ENCODE data around the gene USP4.
"Not testable (repeated sequence)": the region's sequence is repeated elsewhere in the genome, so short reads cannot be mapped to it uniquely, and the experiment has no call there.

The USP4 gene

DNA sequence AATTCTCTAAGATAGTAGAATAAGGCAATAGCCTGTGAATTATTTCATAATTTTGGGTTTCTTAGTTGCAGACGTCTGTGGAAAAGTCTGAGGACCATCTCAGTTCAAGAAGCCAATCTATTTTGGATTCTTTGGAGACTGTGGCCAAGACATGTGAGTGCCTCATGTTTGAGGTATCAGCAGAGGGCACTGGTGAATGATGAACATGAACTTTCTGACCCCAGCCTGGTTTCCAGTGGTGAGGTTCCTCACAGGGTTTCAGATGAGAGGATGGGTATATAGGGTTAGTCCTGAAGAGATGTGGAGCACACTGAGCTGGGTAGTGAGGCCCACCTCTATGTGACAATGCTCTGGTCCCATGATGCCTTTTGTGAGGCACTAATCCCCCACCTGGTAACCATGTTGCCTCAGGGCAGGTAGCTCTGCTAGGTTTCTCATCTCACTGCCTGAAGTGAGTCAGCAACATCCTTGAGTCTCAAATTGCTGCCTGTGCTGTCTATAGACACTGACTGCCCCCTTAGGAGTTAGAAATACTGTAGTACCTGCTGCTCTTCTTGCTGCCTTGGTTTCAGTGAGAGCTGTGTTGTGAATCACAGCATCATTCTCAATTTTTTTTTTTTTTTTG lies 95.2 kb downstream of the USP4 start:
- no peak for DNase-seq

DNA sequence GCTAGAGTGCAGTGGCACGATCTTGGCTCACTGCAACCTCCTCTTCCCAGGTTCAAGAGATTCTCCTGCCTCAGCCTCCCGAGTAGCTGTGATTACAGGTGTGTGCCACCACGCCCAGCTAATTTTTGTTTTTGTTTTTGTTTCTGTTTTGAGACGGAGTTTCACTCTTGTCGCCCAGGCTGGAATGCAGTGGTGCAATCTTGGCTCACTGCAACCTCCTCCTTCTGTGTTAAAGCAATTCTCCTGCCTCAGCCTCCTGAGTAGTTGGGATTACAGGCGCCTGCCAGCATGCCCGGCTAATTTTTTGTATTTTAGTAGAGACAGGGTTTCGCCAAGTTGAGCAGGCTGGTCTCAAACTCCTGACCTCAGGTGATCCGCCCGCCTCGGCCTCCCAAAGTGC lies 99.8 kb downstream of the USP4 start:
- DNase-seq = not testable (repeated sequence)

DNA sequence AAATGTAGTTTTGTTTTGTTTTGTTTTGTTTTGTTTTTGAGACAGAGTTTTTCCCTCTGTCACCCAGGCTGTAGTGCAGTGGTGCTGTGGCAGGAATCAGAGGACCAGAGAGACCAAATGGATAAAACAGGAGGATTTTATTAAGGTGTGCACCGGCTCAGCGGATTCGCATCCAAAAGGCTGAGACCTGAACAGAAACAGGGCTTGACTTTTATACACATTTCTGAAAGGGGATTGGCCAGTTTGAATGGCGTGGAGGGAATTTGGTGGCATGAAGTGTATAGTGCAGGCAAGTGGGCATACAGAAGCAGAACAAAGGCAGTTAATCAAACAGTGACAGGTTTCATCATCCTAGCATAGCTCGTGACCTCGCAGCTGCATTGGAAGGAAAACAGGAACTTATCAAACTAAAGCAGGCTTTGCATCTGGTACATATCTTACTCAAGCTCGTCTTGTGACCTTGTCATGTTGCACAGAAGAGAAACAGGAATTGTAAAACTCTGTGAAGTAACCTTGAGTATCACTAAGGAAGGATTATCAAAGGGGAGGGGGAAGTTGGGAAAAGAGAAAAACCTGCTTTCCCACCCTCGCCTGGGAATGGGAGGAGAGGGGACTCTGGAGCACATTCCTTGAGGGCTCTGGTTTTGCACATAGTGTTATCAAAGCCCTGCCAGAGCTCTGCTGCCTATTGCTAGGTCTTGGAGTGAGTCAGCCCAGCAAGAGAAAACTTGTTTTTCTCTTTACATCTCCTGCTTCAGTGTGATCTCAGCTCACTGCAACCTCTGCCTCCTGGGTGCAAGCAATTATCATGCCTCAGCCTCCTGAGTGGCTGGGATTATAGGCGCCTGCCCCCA lies 101.4 kb downstream of the USP4 start:
- DNase-seq = peak; percentile 21 to 59

DNA sequence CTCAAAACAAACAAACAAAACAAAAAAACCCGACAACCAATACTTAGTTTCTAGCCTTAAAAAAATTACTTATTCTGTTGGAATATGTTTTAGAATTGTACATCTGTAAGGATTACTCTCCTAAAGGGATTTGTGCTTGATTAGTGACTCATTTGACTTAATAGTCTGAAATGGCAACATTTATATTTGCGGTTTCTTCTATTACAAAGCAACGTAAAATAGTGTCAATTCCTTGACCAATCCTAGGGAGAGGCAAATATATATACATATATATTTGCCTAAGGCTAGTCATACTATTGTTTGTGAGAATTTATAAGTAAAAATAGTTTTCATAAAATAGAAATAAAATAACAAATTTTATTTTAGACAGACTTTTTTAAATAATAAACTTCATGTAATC lies 102.5 kb downstream of the USP4 start:
- no peak for DNase-seq

DNA sequence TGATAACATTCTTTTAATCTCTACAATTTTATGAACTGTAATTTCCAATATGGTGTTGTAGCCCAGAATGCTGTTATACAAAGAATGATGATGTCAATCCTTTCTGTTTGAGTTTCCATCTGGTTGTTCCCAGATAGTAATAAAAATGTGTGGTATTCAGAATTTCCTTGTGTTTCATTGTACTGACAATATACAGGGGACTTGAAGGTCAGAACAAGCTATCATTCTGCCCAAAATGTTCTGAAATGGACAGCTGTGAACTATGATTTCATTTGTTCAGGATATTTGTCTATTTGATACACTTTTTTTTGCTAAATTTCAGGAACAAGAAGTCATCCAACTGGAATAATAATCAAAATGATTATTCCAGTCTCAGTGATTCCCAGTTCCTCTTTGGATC lies 103.6 kb downstream of the USP4 start:
- DNase-seq = no peak

DNA sequence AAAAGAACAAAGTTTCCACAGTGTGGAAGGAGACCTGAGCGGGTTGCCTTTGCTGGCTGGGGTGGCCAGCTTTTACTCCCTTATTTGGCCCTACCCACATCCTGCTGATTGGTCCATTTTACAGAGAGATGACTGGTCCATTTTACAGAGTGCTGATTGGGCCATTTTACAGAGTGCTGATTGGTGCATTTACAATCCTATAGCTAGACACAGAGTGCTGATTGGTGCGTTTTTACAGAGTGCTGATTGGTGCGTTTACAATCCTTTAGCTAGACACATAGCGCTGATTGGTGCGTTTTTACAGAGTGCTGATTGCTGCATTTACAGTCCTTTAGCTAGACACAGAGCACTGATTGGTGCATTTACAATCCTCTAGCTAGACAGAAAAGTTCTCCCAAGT lies 111.0 kb downstream of the USP4 start:
- DNase-seq = not testable (repeated sequence)

Measured in CD4-positive, alpha-beta T cell treated with Interleukin-1 beta for 1 hour (primary cell).